GM19324 (cell line): ENCODE data around the gene SEPTIN10.
A peak's percentile ranks its signal among the peaks of the same experiment; 100 is the strongest.
"Not testable (repeated sequence)": the region's sequence is repeated elsewhere in the genome, so short reads cannot be mapped to it uniquely, and the experiment has no call there.

Source experiments
- ATAC-seq: cut with Tn5 transposase; IDR thresholded peaks from one replicate; pipeline ENCODE4 v1.9.1; 2021; ENCODE audit warnings: mild to moderate bottlenecking, moderate library complexity; ENCODE audit not compliant: unreplicated experiment, low FRiP score

Gene SEPTIN10

DNA sequence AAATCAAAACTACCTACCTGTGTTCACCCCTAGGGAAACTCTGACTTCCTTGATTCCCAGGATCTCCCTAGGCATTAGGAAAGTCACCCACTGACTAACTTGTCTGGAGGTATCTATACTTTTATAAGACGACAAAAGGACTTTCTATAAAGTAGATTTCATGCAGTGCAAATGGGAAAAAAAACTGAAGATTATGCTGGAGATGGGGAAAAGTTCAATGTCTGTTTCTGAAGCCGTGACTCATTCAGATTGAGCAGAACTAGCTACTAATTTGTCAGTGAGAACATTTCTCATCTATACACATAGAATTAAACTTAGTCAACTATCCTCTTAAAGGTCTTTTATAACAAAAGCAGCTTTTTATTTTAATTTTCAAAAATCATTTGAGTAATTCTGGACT lies 6.0 kb downstream of the SEPTIN10 start:
- no peak for ATAC-seq

DNA sequence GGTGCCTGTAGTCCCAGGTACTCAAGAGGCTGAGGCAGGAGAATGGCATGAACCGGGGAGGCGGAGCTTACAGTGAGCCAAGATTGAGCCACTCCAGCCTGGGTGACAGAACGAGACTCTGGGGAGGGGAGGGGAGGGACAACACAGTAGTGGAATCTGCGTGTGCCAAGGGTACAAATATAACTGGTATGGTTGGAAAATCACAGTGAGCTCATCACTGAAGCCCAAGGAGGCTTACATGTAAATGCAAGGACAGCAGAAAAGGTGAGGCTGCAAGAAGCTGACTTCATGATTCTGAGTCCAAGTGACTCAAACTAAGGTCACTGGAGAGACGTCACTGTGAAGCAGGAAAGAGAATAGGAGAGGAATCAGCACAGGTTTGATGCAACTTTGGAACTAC lies 9.2 kb downstream of the SEPTIN10 start:
- ATAC-seq = no peak

DNA sequence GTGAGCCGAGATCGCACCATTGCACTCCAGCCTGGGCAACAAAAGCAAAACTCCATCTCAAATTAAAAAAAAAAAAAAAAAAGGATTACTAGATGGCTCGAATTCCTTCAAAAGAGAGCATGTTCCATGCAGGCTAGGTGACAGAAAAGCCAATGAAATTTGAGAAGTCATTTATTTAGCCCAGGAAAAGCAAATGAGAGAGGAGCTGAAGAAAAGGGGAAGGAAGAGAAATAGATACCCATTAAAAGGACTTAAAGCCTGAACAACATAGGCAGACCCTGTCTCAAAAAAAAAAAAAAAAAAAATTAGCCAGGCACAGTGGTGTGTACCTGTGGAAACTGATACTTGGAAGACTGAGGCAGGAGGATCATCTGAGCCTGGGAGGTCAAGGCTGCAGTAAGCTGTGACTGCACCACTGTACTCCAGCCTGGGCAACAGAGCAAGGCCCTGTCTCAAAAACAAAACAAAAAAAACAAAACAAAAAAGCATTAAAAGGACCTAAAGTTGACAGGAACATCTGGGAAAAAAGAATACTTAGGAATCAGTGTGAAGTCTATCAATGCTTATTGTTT lies 11.1 kb downstream of the SEPTIN10 start:
- ATAC-seq = no peak

DNA sequence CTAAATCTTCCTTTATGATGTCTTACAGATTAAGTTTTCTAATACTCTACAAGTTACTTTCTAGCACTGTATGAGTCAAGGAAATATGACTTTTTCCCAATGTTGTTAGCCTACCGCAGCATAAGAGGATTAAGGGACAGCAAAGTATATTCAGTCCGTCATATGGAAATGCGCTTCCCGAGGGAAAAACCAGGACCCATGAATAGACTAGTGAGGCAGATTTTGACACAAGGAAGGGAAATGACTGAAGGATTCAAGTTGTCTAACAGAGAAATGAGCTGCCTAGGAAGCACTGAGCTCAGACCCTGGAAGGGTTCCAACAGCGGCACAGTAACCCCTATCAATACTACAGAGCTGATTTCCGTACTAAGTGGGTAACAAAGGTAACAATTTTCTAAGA lies 12.0 kb downstream of the SEPTIN10 start:
- no peak for ATAC-seq

DNA sequence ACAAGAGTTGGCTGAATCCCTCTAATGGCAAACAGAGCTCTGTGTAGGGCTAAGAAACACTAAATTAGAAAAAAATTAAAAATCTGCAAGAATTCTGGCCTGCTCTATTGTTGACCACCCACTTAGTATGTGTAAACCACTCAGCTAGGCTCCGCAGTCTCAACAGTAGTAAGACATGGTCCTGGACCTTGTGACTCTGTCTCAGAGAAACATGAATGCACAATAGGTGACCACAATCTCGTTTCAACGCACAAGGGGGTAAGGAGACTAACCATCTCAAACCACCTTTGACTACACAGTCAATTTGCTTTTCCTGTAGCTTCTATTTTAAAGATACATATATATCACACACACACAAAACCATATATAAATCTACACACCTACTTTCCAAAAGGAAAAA lies 16.5 kb downstream of the SEPTIN10 start:
- no peak for ATAC-seq

DNA sequence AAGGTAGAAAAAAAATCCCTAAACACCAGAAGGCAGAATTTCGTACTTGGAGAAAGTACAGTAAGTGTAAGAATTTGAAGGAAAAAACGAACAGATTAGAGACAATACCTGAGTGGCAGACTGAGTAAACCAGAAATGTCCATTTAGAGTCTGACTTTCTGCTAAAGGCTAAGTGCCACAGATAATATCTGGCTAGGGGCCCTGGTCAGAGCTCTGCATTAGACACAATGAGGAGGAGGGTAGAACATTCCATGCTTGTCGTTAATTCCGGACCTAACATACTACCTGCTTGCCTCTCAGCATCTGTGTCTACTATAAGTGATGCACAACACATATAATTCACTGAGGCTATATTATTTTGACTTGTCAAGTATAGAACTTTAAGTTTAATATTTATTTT lies 18.1 kb downstream of the SEPTIN10 start:
- no peak for ATAC-seq

DNA sequence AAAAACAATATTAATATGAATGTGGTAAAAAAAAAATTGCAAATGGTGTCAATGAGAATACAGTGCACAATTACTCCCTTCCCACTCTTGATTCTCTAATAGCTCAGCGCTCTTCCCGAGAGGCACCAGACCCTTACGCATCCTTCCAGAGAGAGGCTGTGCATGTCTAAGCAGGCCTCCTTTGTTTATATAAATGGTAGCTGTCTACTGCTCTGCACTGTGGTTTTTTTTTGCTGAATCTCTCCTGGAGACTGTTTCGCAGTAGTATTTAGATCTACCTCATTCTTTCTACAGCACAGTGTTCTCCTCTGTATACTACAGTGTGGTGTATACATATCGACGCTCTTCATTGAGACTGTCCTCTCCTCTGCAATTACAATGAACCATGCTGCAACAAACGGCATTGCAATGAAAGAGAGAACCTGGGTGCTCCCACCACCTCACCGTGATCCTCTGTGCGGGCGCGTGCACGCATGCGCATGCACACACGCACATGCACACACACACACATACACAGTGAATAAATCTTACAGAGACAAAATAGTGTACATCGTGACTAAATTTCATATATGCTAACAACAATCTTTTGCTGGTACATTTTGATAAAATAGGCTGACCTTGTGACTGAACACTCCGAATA lies 19.4 kb downstream of the SEPTIN10 start:
- no peak for ATAC-seq

DNA sequence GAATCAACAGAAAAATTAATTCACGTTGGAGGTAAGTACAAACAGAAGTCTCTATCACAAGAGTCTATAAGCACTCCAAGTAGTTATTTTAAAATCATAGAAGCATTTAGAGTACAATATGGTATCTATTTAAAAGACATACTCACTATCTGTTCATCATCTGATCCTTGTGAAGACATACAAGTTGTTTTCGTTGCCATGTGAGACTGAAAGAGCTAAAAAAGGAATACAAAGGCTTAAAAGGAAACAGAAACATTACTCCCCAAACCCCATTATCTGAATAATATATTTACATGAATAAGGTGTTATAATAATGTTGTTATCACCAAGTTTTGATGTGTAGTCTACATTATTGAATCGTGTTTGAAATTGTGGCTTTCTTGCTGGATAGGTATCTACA lies 20.9 kb downstream of the SEPTIN10 start:
- no peak for ATAC-seq

DNA sequence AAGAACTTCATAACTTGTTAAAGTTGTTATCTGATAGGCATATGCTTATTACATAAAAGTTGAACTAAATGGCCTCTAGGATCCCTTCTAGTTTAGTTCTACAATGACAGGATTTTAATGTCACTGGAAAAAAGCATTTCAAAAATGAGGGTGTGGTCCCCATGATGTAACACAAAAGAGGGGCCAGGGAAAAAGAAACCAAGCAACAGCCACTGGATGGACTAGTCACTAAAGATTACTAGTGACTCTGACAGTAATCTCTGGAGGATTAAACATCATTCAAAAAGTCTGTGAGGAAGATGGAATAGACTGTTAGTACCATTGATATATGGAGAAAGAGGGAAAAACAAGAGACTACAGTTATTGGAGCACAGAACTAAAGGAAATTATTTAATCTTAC lies 22.6 kb downstream of the SEPTIN10 start:
- no peak for ATAC-seq

DNA sequence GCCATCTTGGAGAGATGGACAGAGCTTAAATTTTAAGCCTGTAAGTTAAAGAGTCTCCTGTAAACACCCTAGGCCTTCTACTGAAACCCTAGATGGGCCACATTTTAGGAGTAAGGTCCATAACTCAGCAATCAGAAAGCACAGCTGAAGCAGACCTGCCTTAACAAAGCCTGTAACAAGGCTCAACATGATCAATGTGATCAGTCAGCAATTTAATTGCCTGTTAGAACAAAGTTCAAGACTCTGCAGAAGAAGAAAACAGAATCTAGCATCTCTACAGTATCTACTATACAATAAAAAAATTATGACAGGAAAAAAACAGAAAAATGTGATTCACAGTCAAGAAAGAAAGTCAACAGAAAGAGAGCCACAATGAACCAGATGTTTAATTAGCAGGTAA lies 27.1 kb downstream of the SEPTIN10 start:
- no peak for ATAC-seq

DNA sequence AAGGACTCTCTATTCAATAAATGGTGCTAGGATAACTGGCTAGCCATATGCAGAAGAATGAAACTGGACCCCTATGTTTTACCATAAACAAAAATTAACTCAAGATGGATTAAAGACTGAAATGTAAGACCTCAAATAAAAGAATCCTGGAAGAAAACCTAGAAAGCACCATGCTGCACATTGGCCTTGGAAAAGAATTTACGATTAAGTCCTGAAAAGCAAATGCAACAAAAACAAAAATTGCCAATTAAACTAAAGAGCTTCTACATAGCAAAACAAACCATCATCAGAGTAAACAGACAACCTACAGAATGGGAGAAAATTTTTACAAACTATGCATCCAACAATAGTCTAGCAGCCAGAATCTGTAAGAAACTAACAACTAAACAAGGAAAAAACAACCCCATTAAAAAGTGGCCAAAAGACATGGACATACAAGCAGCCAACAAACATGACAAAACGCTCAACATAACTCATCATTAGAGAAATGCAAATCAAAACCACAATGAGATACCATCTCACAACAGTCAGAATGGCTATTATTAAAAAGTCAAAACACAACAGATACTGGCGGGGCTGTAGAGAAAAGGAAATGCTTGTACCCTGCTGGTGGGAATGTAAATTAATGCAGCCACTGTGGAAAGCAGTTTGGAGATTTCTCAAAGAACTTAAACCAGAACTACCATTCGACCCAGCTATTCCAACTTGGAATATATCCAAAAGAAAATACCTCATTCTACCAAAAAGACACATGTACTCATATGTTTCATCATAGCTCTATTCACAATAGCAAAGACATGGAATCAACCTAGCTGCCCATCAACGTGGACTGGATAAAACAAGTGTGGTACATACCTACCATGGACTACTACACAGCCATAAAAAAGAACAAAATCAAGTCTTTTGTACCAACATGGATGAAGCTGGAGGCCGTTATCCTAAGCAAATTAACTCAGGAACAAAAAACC lies 30.6 kb downstream of the SEPTIN10 start:
- ATAC-seq = peak; percentile 74

DNA sequence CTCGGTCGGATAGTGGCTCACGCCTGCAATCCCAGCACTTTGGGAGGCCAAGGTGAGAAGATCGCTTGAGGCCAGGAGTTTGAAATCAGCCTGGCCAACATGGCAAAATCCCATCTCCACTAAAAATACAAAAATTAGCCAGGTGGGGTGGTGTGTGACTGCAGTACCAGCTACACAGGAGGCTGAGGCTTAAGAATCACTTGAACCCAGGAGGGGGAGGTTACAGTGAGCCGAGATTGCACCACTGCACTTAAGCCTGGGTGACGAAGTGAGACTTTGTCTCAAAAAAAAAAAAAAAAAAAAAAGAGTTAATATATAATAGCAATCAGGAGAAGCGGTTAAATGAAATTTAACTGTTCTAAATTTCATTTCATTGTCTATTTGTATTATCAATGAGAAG lies 36.1 kb downstream of the SEPTIN10 start:
- ATAC-seq = not testable (repeated sequence)

DNA sequence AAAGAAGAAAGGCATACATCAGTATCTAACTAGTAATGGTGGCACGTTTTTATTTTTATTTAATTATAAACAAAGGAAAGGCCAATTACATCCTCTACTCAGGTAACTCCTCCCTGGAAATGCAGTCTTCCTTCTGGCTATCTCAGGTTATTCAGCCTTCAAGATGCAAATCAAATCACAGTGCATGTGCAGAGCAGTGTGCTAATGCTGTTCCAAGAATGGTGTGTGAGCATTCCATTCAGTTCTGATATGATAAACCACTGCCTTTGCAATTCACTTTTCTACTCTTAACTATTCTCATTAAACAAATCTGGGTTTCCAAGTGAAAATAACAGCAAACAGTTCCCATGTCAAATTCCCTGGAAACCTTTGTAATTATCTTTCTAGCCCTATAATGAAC lies 38.4 kb downstream of the SEPTIN10 start:
- ATAC-seq = no peak

DNA sequence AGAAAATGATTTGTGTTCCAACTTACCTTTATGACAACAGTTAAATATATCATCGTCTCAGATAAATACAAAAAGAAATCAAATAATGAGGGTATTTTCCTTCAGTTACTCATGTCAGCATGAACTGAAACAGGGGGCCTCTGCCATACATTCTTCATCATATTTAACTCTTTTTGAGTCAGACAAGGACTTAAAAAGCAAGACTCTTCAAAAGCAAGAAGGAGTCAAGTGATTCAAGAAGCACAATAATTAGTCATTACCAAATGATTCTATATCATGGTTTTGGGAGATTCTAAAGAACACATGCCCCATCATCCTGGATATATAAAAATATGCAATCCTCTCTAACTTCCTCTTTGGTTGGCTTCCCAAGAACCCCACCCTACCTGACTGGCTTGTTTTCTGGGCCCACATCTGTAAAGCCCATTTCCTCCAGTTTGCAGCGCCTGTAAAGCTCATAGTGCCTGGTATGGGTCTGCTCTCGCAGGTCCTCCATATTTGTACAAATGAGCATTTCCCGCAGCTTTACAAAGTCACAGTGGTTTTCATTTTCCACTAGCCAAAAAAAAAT lies 49.7 kb downstream of the SEPTIN10 start:
- no peak for ATAC-seq

DNA sequence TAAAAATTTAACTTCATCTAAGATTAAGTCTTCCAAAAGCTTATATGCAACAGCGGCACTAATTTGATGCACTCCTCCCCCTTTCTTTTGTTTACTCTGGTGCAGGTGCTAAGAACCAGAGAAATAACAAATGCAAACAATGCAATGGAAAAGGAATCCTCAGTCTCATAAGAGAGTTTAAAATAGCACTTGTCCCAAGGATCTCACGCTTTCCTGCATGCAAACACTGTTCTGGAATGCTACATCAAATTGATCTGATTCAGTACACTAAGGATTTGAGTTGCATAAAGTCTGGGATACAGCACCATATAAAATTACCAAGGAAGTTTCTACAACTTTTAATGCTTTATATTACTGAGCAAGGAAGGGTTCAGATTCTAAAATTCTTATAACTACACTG lies 50.5 kb downstream of the SEPTIN10 start:
- no peak for ATAC-seq

DNA sequence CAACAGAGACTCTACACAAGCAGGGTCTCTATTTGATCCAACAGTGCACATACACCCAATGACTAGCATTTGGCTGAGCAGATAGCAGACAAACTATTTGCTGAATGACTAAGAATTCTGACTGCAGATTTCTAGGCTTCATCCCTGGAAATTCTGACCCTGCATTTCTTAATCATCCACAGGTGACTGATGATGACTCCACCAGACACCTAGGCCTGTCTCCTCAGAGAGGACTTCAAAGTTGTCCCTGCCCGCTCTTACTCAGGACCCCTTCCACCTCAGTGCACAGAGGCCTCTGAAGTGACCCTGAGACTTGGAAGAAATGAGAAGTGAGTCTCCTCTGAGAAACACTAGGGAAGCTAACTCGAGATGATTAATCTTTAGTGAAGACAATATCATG lies 51.3 kb downstream of the SEPTIN10 start:
- ATAC-seq = no peak

DNA sequence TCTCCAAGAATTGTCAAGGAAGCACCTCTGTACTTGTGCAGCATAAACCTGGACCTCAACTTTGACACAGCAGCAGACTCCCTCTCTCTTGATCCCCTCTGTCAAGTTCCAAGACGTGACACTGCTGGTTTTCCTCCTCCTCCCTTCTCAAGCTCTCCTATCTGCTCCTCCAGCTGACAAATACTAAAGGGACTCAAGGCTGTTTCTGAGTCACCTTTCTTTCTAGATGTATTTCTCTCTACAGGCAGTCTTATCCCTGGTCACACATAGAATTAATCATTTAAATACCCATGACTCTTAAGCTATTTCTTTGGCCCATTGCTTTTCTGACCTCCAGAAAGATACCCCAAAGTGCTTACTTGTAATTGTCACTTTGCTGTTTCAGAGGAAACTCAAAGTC lies 53.5 kb downstream of the SEPTIN10 start:
- no peak for ATAC-seq

DNA sequence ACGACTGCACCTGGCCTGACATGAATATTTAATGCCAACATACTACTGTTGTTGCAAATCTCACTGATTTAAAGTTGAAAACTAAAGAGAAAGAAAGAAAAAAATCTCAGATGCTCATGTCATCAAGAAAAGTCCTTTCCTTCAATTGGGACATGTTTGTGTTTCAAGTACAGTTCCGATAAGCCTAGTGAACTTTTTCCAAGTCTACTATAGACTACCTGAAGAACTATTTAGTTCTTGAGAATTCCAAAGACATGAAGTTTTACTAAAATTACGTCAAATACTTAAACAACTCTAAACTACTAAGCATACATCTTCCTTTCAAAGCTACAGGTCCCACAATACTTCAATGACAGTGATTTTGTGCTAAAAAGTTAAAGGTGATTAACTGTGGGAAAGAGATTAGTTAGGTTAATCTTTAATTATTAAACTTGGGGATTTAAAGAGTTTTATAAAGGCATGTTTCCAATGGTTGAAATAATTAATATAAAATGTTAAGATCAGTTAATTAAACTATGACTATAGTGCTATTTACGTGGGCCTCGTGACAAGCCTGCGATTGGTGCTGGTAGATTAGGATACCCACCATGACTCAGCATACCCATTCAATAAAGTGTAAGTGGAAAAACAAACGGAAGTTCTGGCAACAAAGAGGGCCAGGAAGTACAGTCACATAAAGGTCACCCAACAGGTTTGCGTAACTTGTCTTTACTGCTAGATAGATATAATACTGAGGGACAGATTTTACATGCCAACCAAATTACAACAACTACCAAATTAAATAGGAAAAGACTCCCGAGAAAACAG lies 55.5 kb downstream of the SEPTIN10 start:
- no peak for ATAC-seq

DNA sequence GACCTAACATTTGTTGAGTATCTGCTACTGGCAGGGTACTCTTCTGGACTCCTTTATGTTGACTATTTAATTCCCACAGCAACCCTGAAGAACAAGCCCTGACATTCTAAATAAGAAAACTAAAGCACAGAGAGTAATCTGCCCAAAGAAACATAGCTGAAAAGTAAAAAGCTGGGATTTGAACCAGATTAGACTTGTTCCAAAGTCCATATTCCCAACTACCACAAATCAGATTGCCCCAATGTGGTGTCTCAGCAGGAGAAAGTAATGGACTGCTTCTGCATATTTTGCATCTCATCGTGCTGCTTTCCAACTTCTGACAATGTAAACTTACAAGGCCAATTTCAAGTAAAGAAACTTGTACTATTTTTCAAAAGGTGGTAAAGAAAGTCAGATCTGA lies 56.5 kb downstream of the SEPTIN10 start:
- ATAC-seq = no peak

DNA sequence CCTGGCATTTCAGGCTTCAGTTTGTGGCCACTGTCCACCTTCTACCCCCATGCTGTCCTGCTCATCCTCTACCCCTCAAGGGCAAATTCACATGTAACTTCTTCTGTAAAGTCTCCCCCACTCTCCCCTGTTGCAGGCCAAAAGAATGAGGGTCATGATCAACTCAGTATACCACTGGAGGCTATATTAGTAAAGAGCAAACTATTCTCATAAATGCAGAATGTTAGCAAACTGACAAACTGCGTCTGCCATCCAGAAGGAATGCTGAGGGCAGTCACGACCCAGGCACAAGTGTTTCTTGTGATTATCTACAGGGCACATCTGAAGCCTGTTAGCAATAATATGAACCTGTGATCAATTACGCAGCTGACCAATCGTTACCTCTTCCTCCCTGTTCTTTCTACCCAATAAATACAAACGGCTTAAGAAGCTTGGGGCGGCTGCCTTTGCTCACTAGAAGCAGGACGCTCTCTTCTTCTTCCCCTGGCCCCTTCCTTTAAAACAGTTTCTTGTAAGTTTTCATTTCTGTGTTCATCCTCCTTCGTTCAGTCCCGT lies 58.3 kb downstream of the SEPTIN10 start:
- ATAC-seq = no peak
